Testis (tissue), 3 donors: ENCODE measurements around the gene CLN3. TPM values are rescaled to one million over a fixed set of nuclear protein-coding genes. Genes with fewer than 3 reads are reported as not detected.

Source experiments
- DNase-seq: peaks from one replicate; pipeline ENCODE4 v3.0.0-alpha.2; 2019
- H3K27ac ChIP-seq, 2 donors: fragments of 200-600 bp; sonication (generic); one replicate each; pipeline ENCODE4 v1.5.1; 2019
- H3K27me3 ChIP-seq: fragments of 200-600 bp; sonication (generic); one replicate; pipeline ENCODE4 v1.5.1; 2019
- H3K36me3 ChIP-seq: fragments of 200-600 bp; sonication (generic); one replicate; pipeline ENCODE4 v1.5.1; 2017; ENCODE audit warnings: low read depth; ENCODE audit errors: missing control alignments
- H3K4me1 ChIP-seq: fragments of 200-600 bp; sonication (generic); one replicate; pipeline ENCODE4 v1.5.1; 2019
- H3K4me3 ChIP-seq, 2 donors: fragments of 200-600 bp; sonication (generic); one replicate each; pipeline ENCODE4 v1.5.1; 2017 to 2019
- H3K9me3 ChIP-seq: fragments of 200-600 bp; sonication (generic); one replicate; pipeline ENCODE4 v1.5.1; 2017
- CTCF ChIP-seq, 3 experiments: fragments of 450-650 bp in 2 of 3; fragments of 200-600 bp in 1 of 3; sonication (generic) in 1 of 3; IDR thresholded peaks; one replicate each; pipeline ENCODE4 v1.5.1; 2016 to 2019; ENCODE audit warnings: antibody characterized with exemption in 3 of 3, mild to moderate bottlenecking in 2 of 3, moderate library complexity in 1 of 3
- POLR2A ChIP-seq: fragments of 450-650 bp; IDR thresholded peaks from one replicate; pipeline ENCODE4 v1.6.1; 2017; ENCODE audit warnings: antibody characterized with exemption, mild to moderate bottlenecking, moderate library complexity
- WGBS, 2 donors: methylation state at CpG; one replicate each; pipeline ENCODE4 v1.1.5; 2018; 5-methylcytosine and 5-hydroxymethylcytosine counted together
- intact Hi-C: fragments of 100-400 bp; cut with DNase I; formaldehyde crosslinking; loops from one replicate; pipeline ENCODE4 v1.15.1; 2023; ENCODE audit warnings: low total_unique reads
- polyA plus RNA-seq: library from polyadenylated mRNA; stranded (reverse); fragments of 350-450 nt; fragmentation: Illumina TruSeq; extraction: RNeasy Lipid Tissue Mini Kit (QIAGEN cat#74804); gene quantifications from one replicate; pipeline ENCODE4 v1.2.3, GENCODE V29; 2014; ENCODE audit warnings: low read depth, low replicate concordance; ENCODE audit not compliant: insufficient read depth
- total RNA-seq, 2 donors: library from RNA; depleted of rRNA; stranded (reverse); fragments of >200 nt; gene quantifications; one replicate each; pipeline ENCODE4 v1.2.3, GENCODE V29; 2016

The CLN3 gene
- total and polyA plus RNA-seq, 3 donors from 2014 or later = 23.3 to 50.2 (median 25.4) TPM

DNA sequence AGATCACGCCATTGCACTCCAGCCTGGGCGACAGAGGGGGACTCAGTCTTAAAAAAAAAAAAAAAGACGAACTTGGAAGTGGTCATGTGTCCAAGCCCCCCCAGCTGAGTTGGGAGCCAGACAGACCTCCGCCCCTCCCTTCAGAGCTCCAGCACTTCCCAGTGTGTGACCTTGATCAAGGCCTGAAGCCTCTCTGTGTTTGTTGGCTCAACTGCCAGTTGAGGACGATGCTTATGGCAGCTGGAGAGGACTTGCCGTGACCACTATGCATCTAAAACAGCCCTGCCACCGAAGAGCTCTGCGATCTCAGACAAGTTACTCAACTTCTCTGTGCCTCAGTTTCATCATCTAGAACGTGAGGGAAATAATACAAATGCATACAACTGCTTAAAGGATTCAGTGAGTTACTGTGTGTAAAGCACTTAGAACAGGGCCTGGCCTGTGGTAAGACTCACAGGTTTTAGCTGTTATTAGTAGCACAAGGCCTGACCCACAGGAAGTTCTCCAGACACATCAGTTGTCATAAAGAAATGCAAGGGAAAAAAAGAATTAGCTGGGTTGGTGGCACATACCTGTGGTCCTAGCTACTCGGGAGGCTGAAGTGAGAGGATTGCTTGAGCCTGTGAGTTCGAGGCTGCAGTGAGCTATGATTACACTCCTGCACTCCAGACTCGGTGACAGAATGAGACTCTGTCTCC lies 21.8 kb upstream of the CLN3 start:
- no peaks in the 10 kb centered on the region for H3K27me3 ChIP-seq
- intact Hi-C loops = no loop called here
- H3K4me3 ChIP-seq = no peak overlapping the region
- H3K9me3 ChIP-seq = no peaks in the 10 kb centered on the region
- no peaks in the 10 kb centered on the region for H3K36me3 ChIP-seq
- no peak for TF ChIP-seq CTCF (IDR thresholded peaks at IDR 0.05)
- TF ChIP-seq POLR2A = no peak
- 60 to 73% methylated on average over 12 of the region's 12 CpGs for WGBS, 2 donors
- no peak for DNase-seq
- H3K27ac ChIP-seq = no peak overlapping the region
- H3K4me1 ChIP-seq = no peaks in the 10 kb centered on the region

DNA sequence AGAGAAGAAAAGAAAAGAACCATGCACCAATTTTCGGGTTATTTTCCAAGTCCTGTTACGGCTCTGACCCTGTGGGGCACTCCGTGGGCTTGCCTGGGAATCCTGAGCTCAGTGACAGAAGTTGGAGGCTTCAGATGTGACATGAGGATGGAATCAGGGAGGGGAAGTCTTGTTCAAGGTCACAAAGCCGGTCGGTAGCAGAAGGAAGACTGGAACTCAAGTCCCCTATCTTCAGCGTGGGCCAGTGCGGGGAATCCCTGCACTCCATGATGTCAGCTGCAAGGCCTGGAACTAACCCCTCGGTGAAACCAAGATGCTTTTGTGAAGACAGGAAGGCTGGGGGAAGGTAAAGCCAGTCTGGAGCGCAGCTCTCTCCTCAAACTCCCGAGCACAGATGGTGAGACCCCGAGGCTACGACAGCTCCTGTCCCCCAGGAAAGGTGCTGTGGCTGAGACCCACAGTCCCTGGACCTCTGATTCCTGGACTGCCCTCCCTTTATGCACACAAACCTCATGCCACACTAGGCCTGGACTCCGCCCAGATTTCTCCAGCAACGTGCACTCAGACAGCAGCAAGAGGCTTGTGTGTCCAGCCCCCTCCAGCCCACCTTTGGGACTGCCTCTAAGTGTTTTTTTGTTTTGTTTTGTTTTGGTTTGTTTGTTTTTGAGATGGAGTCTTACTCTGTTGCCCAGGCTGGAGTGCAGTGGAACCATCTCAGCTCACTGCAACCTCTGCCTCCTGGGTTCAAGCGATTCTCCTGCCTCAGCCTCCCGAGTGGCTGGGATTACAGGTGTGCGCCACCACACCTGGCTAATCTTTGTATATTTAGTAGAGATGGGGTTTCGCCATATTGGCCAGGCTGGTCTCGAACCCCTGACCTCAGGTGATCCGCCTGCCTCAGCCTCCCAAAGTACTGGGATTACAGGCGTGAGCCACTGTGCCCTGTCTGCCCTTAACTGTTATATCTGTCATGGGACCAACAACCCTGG lies 20.2 kb upstream of the CLN3 start:
- intact Hi-C loops = no loop called here
- H3K9me3 ChIP-seq = no peaks in the 10 kb centered on the region
- H3K27me3 ChIP-seq = no peaks in the 10 kb centered on the region
- H3K27ac ChIP-seq = no peak overlapping the region
- 82% methylated on average over 18 to 21 of the region's 21 CpGs for WGBS, 2 donors
- TF ChIP-seq CTCF (IDR thresholded peaks at IDR 0.05) = no peak
- TF ChIP-seq POLR2A = no peak
- H3K4me3 ChIP-seq = no peak overlapping the region
- no peak for DNase-seq
- no peaks in the 10 kb centered on the region for H3K36me3 ChIP-seq
- H3K4me1 ChIP-seq = no peaks in the 10 kb centered on the region

DNA sequence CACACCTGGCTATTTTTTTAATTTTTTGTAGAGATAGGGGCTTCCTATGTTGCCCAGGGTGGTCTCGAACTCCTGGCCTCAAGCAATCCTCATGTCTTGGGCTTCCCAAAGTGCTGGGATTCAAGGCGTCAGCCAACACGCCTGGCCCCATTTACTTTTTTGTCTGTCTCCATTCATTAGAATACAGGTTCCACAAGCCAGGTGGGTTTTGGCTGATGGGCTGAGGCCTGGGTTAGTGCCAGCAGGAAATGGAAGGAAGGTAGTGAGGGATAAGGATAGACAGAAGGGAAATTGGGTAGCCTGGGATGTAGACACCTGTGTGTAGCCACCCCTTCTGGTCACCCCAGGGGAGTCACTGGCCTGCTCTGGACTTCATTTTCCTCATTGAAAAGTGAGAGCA lies 19.2 kb upstream of the CLN3 start:
- TF ChIP-seq POLR2A = no peak
- TF ChIP-seq CTCF (IDR thresholded peaks at IDR 0.05) = no peak
- no peak overlapping the region for H3K27ac ChIP-seq
- no peaks in the 10 kb centered on the region for H3K27me3 ChIP-seq
- no peak overlapping the region for H3K4me3 ChIP-seq
- no peak for DNase-seq
- WGBS, 2 donors = 93 to 96% methylated on average over 3 of the region's 3 CpGs
- intact Hi-C loops = no loop called here
- no peaks in the 10 kb centered on the region for H3K4me1 ChIP-seq
- H3K36me3 ChIP-seq = no peaks in the 10 kb centered on the region
- no peaks in the 10 kb centered on the region for H3K9me3 ChIP-seq

- Histone ChIP-seq H3K9me3 (no peaks in the 10 kb centered on the region), H3K27me3 (no peaks in the 10 kb centered on the region), H3K36me3 (no peaks in the 10 kb centered on the region), H3K27ac (no peak overlapping the region), H3K4me3 (no peak overlapping the region), H3K4me1 (no peaks in the 10 kb centered on the region)
- no peak for TF ChIP-seq POLR2A
- TF ChIP-seq CTCF (IDR thresholded peaks at IDR 0.05) = no peak
- WGBS, 2 donors = 83 to 86% methylated on average over 12 to 14 of the region's 14 CpGs
- intact Hi-C loops = no loop called here
- DNase-seq = no peak
Measured at GRCh38 chr16:28505489-28506137, 13.7 kb upstream of the CLN3 start.
